SK-N-SH (cell line): Measurements from ENCODE around the gene IL5.

Experiments used
- CTCF ChIP-seq: fragments of 200-600 bp; sonication (generic); IDR thresholded peaks from 2 replicates; pipeline ENCODE4 v1.6.1; 2017; ENCODE audit warnings: antibody characterized with exemption, mild to moderate bottlenecking, moderate library complexity
- EP300 ChIP-seq, 2 experiments: IDR thresholded peaks; 2 replicates each; pipeline versions ENCODE4 v1.4.0 to v1.6.1; 2012; ENCODE audit warnings: borderline replicate concordance in 1 of 2, low read depth in 1 of 2, low read length in 1 of 2
- EZH2phosphoT487 ChIP-seq: fragments of 200-600 bp; sonication (generic); IDR thresholded peaks from 2 replicates; pipeline ENCODE4 v1.6.1; 2017; ENCODE audit warnings: low read depth, mixed run types, mild to moderate bottlenecking, antibody characterized with exemption, moderate library complexity, borderline replicate concordance
- GABPA ChIP-seq: IDR thresholded peaks from 2 replicates; pipeline ENCODE4 v1.4.0; 2012; ENCODE audit warnings: low read depth, mild to moderate bottlenecking
- NFIC ChIP-seq: IDR thresholded peaks from 2 replicates; pipeline ENCODE4 v1.4.0; 2012; ENCODE audit warnings: borderline replicate concordance
- POLR2AphosphoS5 ChIP-seq: IDR thresholded peaks from 2 replicates; pipeline ENCODE4 v1.6.1; 2012; ENCODE audit warnings: low read depth, low read length
- RAD21 ChIP-seq: IDR thresholded peaks from 2 replicates; pipeline ENCODE4 v1.6.1; 2012; ENCODE audit warnings: mild to moderate bottlenecking, low read length
- REST ChIP-seq: IDR thresholded peaks from 2 replicates; pipeline ENCODE4 v1.6.1; 2012; ENCODE audit warnings: mild to moderate bottlenecking, low read depth, low read length, moderate library complexity
- SIN3A ChIP-seq: IDR thresholded peaks from 2 replicates; pipeline ENCODE4 v1.6.1; 2012; ENCODE audit warnings: low read depth, mild to moderate bottlenecking, low read length, moderate library complexity, borderline replicate concordance
- TAF1 ChIP-seq: IDR thresholded peaks from 2 replicates; pipeline ENCODE4 v1.6.1; 2012; ENCODE audit warnings: low read depth, mild to moderate bottlenecking, low read length, moderate library complexity, borderline replicate concordance
- USF2 ChIP-seq: fragments of 150-350 bp; IDR thresholded peaks from 2 replicates; pipeline ENCODE4 v1.6.1; 2017; ENCODE audit warnings: antibody characterized with exemption, low read length, low read depth, borderline replicate concordance
- YY1 ChIP-seq: IDR thresholded peaks from 2 replicates; pipeline ENCODE4 v1.4.0; 2012; ENCODE audit warnings: low read depth, mild to moderate bottlenecking

DNA sequence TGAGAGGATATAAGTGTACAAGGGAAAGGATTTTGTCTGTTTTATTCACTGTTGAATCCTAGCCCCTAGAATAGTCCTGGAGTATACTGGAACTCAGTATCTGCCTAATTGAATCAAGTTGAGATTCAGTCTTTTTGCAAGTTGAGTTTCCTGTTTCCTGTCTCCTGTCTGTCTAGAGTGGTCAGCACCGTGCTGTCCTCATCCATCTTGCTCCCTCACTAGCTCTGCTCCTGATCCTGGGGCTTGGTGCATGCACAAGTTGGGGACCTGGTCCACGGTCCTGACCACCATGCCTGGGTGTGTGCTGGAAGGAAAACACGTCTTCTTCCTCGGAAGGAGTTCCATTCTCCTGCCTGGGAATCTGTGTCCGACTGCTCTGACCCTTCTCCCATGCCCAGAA is 3.2 kb downstream of the IL5 start:
- TF ChIP-seq EZH2phosphoT487 (no peak), CTCF (no peak), SIN3A (no peak), USF2 (no peak), EP300 (IDR thresholded peaks at IDR 0.05; ENCODE audit: borderline replicate concordance in 1 of 2, low read depth in 1 of 2, low read length in 1 of 2) (no peak), RAD21 (no peak), POLR2AphosphoS5 (no peak), TAF1 (no peak), YY1 (no peak), REST (no peak), NFIC (no peak), GABPA (no peak)
